Measurements from ENCODE around the gene STX1A. TPM values are rescaled to one million over a fixed set of nuclear protein-coding genes. Genes with fewer than 3 reads are reported as not detected.

STX1A gene
- total and polyA plus RNA-seq, 12 donors = 0.52 to 28.1 (median 5.2) TPM

MicroRNAs encoded within 50 kb of the gene (microRNA counts, 767-probe panel; counts per million panel counts)
- microRNA hsa-miR-4284 = 0 counts per million in 2 donors

Small RNA genes within 50 kb of the gene (microRNA-seq; reads per million reads assigned to microRNA genes)
- gene MIR4284 = 0 to 0.45 (median 0) reads per million in 3 donors

Small RNA genes within 50 kb of the gene (small RNA-seq; reads per million reads assigned to genes)
- 0 to 0.12 reads per million in 2 donors for gene MIR4284
- 0 reads per million in 2 donors for gene RN7SL265P

Other genes with a start within 250 kb of the STX1A start
- 10 to 100 TPM; 40.4 to 65.5 (median 43.8) TPM for gene BAZ1B, start 197.4 kb downstream of the STX1A start, total RNA-seq
- 10 to 100 TPM; 14.5 to 49.4 (median 27.7) TPM for gene BAZ1B, start 197.4 kb downstream of the STX1A start, polyA plus RNA-seq
- 10 to 100 TPM; 19.0 to 97.9 (median 64.2) TPM for gene BCL7B, start 162.0 kb downstream of the STX1A start, total RNA-seq
- 10 to 100 TPM; 76.1 to 87.2 (median 77.7) TPM for gene BCL7B, start 162.0 kb downstream of the STX1A start, polyA plus RNA-seq
- gene TBL2, start 141.1 kb downstream of the STX1A start, total RNA-seq = 100 to 1,000 TPM in 1 of 9 donors, 10 to 100 TPM in 8; 29.5 to 136 (median 56.7) TPM
- gene TBL2, start 141.1 kb downstream of the STX1A start, polyA plus RNA-seq = 10 to 100 TPM; 14.2 to 47.5 (median 15.3) TPM
- 100 to 1,000 TPM in 1 of 9 donors, 10 to 100 TPM in 7, under 1 TPM in 1; under 0.01 to 117 (median 41.0) TPM for gene MLXIPL, start 95.1 kb downstream of the STX1A start, total RNA-seq
- gene MLXIPL, start 95.1 kb downstream of the STX1A start, polyA plus RNA-seq = 100 to 1,000 TPM in 2 of 3 donors, 10 to 100 TPM in 1; 10.3 to 586 (median 248) TPM
- gene VPS37D, start 51.8 kb downstream of the STX1A start, total RNA-seq = 1 to 10 TPM in 6 of 9 donors, under 1 TPM in 3; 0.54 to 7.0 (median 2.0) TPM
- 1 to 10 TPM in 2 of 3 donors, under 1 TPM in 1; 0.20 to 2.0 (median 1.4) TPM for gene VPS37D, start 51.8 kb downstream of the STX1A start, polyA plus RNA-seq
- 10 to 100 TPM in 7 of 9 donors, 1 to 10 TPM in 2; 7.1 to 28.2 (median 16.1) TPM for gene DNAJC30, start 36.2 kb downstream of the STX1A start, total RNA-seq
- 10 to 100 TPM in 2 of 3 donors, 1 to 10 TPM in 1; 9.9 to 14.8 (median 13.9) TPM for gene DNAJC30, start 36.2 kb downstream of the STX1A start, polyA plus RNA-seq
- gene BUD23, start 36.1 kb downstream of the STX1A start, total RNA-seq = 10 to 100 TPM; 34.7 to 69.4 (median 60.2) TPM
- 100 to 1,000 TPM in 2 of 3 donors, 10 to 100 TPM in 1; 79.5 to 123 (median 115) TPM for gene BUD23, start 36.1 kb downstream of the STX1A start, polyA plus RNA-seq
- gene ABHD11, start 19.1 kb upstream of the STX1A start, total RNA-seq = 10 to 100 TPM; 13.0 to 23.6 (median 18.3) TPM
- 10 to 100 TPM; 15.4 to 41.6 (median 39.2) TPM for gene ABHD11, start 19.1 kb upstream of the STX1A start, polyA plus RNA-seq
- under 1 TPM in 4 of 9 donors, not detected in 5; 0.22 to 0.72 (median 0.42) TPM for gene CLDN3, start 50.6 kb upstream of the STX1A start, total RNA-seq
- gene CLDN3, start 50.6 kb upstream of the STX1A start, polyA plus RNA-seq = under 1 TPM in 2 of 3 donors, not detected in 1; 0.24 to 0.40 TPM
- 1 to 10 TPM in 1 of 9 donors, under 1 TPM in 7, not detected in 1; 0.16 to 1.2 (median 0.43) TPM for gene CLDN4, start 111.3 kb upstream of the STX1A start, total RNA-seq
- gene CLDN4, start 111.3 kb upstream of the STX1A start, polyA plus RNA-seq = under 1 TPM; 0.04 to 0.48 (median 0.37) TPM
- 1 to 10 TPM in 8 of 9 donors, not detected in 1; 1.3 to 8.3 (median 3.0) TPM for gene METTL27, start 122.8 kb upstream of the STX1A start, total RNA-seq
- gene METTL27, start 122.8 kb upstream of the STX1A start, polyA plus RNA-seq = 1 to 10 TPM in 2 of 3 donors, under 1 TPM in 1; 0.40 to 2.2 (median 1.1) TPM
- not detected for gene TMEM270, start 141.5 kb upstream of the STX1A start, total RNA-seq
- gene TMEM270, start 141.5 kb upstream of the STX1A start, polyA plus RNA-seq = under 1 TPM in 2 of 3 donors, not detected in 1; 0.20 to 0.56 TPM